Stimulated activated CD4-positive, alpha-beta T cell treated with anti-CD3 and anti-CD28 coated beads, Interleukin-4, amount 100 ng/mL, for 1 hour (primary cell): ENCODE results near the gene TBC1D5.

ENCODE experiments used
- DNase-seq: peaks from one replicate; pipeline ENCODE4 v3.0.0-alpha.2; 2020

Gene TBC1D5

DNA sequence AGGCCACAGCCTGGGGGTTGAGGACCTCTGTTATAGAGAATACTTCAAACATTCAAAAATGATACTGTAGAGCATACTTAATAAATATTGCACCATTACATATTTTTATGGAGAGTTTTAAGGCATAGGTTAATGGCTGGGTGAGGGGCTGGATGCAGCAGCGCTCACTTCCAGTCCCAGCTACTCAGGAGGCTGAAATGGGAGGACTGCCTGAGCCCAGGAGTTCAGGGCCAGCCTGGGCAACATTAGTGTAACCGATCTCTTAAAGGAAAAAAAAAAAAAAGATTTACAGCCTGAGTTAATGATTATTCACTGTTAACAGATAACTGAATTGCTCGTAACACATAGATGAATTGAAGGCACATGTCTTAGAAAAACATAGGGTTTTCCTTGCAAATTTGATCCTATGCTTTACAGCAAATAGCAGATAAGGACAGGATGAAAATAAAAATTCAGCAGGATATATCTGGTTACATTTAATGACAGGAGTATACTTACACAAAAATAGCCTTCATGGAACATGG, 282.9 kb downstream of the TBC1D5 start:
- no peak for DNase-seq

DNA sequence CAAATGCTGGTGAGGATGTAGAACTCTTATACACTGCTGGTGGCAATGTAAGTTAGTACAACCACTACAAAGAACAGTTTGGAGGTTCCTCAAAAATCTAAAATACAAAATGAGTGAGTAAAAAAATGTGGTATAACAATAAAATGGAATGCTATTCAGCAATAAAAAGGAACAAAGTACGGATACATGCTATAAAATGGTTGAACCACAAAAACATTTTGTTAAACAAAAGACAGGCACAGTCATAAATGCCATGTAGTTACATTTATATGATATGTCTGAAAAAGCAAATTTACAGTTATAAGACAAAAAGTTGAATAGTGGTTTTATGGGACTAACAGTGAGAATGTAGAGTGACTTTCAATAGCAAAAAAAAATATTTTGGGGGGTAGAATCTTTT, 285.8 kb downstream of the TBC1D5 start:
- DNase-seq, result no peak

DNA sequence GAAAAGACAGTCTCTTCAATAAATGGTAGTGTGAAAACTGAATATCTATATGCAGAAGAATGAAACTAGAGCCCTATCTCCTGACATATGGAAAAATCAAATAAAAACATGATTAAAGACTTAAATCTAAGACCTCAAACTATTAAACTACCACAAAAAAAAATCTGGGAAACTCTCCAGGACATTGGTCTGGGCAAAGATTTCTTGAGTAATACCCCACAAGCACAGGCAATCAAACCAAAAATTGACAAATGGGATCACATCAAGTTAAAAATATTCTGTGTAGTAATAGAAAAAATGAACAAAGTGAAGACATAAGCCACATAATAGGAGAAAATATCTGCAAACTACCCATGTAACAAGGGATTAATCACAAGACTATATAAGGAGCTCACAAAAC, 286.4 kb downstream of the TBC1D5 start:
- no peak for DNase-seq

DNA sequence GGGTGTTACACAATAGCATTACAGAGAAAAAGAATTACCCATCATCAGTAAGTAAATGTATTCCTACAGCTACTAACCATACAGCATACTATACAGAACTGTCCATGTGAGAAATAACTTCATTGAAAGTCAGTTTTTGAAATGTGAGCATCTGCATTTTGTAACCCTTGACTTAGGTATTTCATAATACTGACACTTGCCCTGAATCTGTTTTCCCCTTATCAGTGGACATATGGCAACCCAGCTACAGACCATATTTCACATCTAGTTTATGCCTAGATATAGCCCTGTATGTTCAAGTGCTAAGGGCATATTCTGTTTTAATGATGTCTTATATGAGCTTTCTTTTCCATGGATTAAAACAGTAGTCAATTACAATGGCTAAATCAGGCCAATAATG, 297.6 kb downstream of the TBC1D5 start:
- no peak for DNase-seq

- no peak for DNase-seq
Measured at GRCh38 chr3:17443142-17443541, 299.3 kb downstream of the TBC1D5 start.

GRCh38 chr3:17442332-17443049, 299.9 kb downstream of the TBC1D5 start:
- DNase-seq, result no peak

DNA sequence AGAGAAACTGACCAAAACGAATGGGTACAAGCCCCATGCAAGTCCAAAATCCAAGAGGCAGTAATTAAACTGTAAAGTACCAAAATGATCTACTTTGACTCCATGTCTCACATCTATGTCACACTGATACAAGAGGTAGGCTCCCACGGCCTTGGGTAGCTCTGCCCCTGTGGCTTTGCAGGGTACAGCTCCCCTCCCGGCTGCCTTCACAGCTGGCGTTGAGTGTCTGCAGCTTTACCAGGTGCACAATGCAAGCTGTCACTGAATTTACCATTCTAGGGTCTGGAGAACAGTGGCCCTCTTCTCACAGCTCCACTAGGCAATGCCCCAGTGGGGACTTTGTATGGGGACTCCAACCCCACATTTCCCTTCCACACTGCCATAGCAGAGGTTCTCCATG, 308.6 kb downstream of the TBC1D5 start:
- no peak for DNase-seq

GRCh38 chr3:17432236-17432635, 310.2 kb downstream of the TBC1D5 start:
- no peak for DNase-seq

DNA sequence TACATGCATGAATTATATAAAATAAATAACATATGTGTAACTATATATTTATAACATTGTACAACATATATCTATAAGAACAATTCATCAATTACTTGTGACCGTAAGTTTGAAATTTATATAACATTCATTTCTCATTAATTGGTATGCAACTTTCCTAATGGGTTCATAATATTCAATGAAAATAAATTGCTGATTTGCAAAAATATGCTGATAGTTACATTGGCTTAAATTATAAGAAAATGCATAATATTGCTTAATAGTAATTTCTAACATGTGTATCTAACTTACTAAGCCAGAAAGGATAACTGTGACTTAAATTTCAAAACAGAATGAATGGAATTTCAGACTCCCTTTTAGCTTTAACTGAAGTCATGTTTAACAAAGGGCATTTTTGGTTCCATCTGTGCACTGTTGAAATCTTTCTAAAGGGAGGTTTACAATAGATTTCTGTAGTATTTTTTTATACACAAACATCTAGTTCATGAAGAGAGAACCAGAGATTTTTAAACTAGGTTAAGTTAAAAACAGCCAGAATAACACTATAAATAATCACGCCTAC, 310.9 kb downstream of the TBC1D5 start:
- no peak for DNase-seq

- DNase-seq, result no peak
Measured at GRCh38 chr3:17431004-17431403, 311.4 kb downstream of the TBC1D5 start.

DNA sequence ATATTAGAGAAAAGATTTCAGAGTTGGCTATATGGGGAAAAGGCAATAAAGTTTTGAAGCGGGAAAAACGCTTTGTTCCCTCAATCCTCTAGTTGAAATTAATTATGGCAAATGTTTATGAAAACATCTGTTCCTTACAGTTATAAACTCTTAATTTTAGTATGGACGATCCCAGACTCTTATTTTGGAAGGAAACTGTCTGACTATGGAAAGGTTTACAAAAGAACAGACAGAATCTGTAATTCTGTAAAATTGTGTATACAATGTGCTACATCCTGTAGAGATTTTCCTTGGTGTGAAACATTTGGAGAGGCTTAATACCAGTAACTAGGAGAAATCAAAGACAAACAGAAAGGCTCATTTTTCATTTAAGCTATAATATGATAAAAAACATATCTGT, 311.8 kb downstream of the TBC1D5 start:
- DNase-seq, result no peak

GRCh38 chr3:17423786-17424536, 318.5 kb downstream of the TBC1D5 start:
- DNase-seq, result no peak

- DNase-seq, result no peak
Measured at GRCh38 chr3:17422636-17423035, 319.8 kb downstream of the TBC1D5 start.

- no peak for DNase-seq
Measured at GRCh38 chr3:17420668-17421067, 321.8 kb downstream of the TBC1D5 start.

GRCh38 chr3:17412950-17413530, 329.4 kb downstream of the TBC1D5 start:
- no peak for DNase-seq

- no peak for DNase-seq
Measured at GRCh38 chr3:17411157-17411877, 331.1 kb downstream of the TBC1D5 start.

DNA sequence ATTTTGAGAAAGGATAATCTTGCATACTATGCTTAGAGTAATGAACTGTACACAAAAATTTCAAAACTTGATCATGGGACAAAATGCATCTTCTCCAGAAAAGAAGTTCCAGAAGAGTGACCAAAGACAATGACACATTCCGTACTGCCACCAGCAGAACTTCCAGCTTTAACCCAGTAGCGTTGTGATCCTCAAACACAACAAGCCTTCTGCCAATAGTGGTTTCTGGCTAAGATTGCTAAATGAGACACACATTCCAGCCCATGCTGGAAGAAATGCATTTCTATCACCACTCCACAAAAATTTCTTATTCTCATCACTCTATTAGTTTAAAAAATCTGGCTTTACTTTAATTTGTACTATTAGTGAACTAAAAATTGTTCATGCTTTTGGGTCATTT, 334.9 kb downstream of the TBC1D5 start:
- DNase-seq, result no peak

- DNase-seq, result no peak
Measured at GRCh38 chr3:17404548-17404947, 337.9 kb downstream of the TBC1D5 start.

- no peak for DNase-seq
Measured at GRCh38 chr3:17402442-17402841, 340.0 kb downstream of the TBC1D5 start.

GRCh38 chr3:17401912-17402311, 340.5 kb downstream of the TBC1D5 start:
- DNase-seq, result no peak

GRCh38 chr3:17399586-17399985, 342.8 kb downstream of the TBC1D5 start:
- no peak for DNase-seq

DNA sequence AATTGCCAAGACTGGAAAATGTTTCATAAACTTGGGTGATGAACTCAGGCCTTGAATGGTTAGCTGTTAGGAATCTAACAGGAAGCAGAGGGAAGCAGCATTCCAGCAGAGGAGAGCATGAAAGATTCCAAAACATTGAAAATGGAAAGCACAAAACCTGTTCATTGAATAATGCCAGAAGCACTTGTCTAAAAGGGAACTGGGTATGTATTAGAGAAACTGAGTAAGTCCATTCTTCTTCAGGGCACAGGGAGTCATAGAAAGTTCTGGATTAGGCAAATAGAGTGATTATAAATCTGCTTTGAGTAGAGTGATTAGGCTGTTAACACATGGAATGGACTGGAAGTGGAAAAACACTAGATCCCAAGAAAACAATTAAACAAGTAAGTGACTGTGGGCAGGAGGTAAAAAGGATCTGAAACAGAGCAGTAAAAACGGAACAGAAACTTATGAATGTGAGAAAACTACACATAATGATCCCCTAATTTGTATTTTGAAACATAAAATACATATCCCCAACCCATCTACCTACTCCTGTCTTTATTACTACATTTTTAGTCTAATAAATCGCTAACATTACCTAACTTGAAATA, 343.4 kb downstream of the TBC1D5 start:
- no peak for DNase-seq

- no peak for DNase-seq
Measured at GRCh38 chr3:17396036-17396435, 346.4 kb downstream of the TBC1D5 start.
